ENCODE results near the gene CEP83.

Gene CEP83

GRCh38 chr12:94459728-94460615, at the start of gene CEP83:
Gene CEP83 (minus strand): TSS chr12:94459867. CDS start chr12:94412490, 47,377 bp downstream.
- TF ChIP-seq GATA3 (IDR thresholded peaks at IDR 0.05; ENCODE audit: low read depth, low read length) (no peak), GATA2 (IDR thresholded peaks at IDR 0.05; ENCODE audit: low read depth, low read length) (no peak)

GRCh38 chr12:94509317-94509716, 49.6 kb upstream of the CEP83 start:
- no peak for TF ChIP-seq GATA2 (IDR thresholded peaks at IDR 0.05; ENCODE audit: low read depth, low read length)
- no peak for TF ChIP-seq GATA3 (IDR thresholded peaks at IDR 0.05; ENCODE audit: low read depth, low read length)

GRCh38 chr12:94507455-94507854, 47.8 kb upstream of the CEP83 start:
- TF ChIP-seq GATA2 (IDR thresholded peaks at IDR 0.05; ENCODE audit: low read depth, low read length) (no peak), GATA3 (IDR thresholded peaks at IDR 0.05; ENCODE audit: low read depth, low read length) (no peak)

DNA sequence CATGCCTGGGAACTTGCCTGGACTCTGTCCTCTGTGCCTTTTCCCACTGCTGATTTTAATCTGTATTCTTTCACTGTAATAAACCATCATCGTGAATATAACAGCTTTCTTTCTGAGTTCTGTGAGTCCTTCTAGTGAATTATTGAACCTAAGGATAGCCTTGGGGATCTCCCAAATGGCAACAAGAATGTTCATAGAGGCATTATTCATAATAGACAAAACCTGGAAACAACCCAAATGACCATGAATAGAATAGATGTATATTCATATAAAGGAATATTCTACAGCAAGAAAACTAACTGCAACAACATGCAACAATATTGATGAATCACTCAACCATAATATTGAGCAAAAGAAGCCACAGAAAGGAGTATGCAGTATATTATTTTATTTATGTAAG, 44.7 kb upstream of the CEP83 start:
- no peak for TF ChIP-seq GATA2 (IDR thresholded peaks at IDR 0.05; ENCODE audit: low read depth, low read length)
- TF ChIP-seq GATA3 (IDR thresholded peaks at IDR 0.05; ENCODE audit: low read depth, low read length) = no peak

DNA sequence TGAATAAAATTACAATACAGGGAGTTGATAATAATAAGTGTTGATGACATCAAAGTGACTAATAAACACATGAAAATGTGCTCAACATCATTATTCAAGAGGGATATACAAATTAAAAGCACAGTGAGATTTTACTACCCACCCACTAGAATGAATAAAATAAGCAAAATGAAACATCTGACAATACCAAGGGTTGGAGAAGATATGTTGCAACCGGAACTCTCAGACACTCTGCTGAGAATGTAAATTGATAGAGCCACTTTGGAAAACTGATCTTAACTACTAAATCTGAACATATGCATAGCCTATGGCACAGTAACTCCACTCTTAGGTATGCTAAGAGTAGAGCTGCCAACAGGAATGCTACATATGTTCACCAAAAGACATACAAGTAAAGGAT, 44.0 kb upstream of the CEP83 start:
- TF ChIP-seq GATA3 (IDR thresholded peaks at IDR 0.05; ENCODE audit: low read depth, low read length) (no peak), GATA2 (IDR thresholded peaks at IDR 0.05; ENCODE audit: low read depth, low read length) (no peak)

- TF ChIP-seq GATA2 (IDR thresholded peaks at IDR 0.05; ENCODE audit: low read depth, low read length) (no peak), GATA3 (IDR thresholded peaks at IDR 0.05; ENCODE audit: low read depth, low read length) (no peak)
Observed at GRCh38 chr12:94500831-94501567, 41.3 kb upstream of the CEP83 start.

- TF ChIP-seq GATA3 (IDR thresholded peaks at IDR 0.05; ENCODE audit: low read depth, low read length) (no peak), GATA2 (IDR thresholded peaks at IDR 0.05; ENCODE audit: low read depth, low read length) (no peak)
Observed at GRCh38 chr12:94498698-94499097, 39.0 kb upstream of the CEP83 start.

DNA sequence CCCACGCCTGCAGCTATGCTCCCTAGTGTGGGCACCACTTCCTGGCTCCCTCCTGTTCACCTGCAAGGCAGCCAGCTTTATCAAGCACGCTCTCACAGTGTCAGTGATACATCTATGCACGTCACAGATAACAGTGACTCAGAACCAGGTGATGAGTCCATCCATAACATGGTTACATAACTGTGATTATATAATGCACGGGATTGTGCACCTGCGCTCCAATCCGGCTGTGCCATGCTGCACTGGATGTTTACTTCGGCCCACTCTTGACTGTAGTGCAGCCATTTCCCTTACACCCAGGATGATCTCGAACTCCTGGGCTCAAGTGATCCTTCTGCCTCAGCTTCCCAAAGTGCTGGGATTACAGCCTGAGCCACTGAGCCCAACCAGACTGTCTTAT, 38.4 kb upstream of the CEP83 start:
- TF ChIP-seq GATA3 (IDR thresholded peaks at IDR 0.05; ENCODE audit: low read depth, low read length) (no peak), GATA2 (IDR thresholded peaks at IDR 0.05; ENCODE audit: low read depth, low read length) (no peak)

DNA sequence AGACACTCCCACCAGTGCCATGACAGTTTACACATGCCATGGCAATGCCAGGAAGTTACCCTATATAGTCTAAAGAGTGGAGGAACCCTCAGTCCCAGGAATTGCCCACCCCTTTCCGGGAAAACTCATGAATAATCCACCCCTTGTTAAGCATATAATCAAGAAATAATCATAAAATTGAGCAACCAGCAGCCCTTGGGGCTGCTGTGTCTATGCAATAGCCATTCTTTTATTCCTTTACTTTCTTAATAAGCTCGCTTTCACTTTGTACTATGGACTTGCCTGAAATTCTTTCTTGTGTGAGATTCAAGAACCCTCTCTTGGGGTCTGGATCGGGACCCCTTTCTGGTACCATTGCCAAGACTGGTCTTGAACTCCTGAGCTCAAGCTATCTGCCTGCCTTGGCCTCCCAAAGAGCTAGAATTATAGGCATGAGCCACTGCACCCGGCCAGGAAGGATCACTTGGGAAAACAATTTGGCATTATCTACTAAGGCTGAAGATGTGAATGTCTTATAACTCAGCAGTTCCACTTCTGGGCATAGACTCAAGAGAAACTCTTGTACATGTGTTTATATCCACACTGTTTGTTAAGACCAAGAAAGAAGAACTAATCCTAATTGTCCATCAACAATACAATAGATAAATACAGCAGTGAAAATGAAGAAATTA, 35.9 kb upstream of the CEP83 start:
- no peak for TF ChIP-seq GATA3 (IDR thresholded peaks at IDR 0.05; ENCODE audit: low read depth, low read length)
- TF ChIP-seq GATA2 (IDR thresholded peaks at IDR 0.05; ENCODE audit: low read depth, low read length) = no peak

DNA sequence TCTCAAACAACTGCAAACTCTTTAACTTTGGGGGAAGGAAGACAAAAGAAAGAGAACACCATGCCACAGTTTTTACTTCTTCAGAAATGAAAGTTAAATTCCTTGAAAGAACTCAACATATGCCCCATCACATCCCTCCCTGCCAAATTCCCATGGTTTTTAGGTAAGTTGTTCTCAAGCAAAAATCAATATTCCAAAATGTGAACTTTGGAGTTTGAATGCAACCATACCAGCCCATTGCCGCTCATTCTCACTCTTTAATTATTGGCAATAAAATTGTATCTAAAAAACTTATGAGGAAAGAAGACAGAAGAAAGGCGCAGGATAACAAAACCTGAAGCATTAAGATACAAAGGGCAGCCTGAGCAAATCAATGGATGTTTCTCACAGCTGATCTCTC, 31.8 kb upstream of the CEP83 start:
- TF ChIP-seq GATA3 (IDR thresholded peaks at IDR 0.05; ENCODE audit: low read depth, low read length) = no peak
- TF ChIP-seq GATA2 (IDR thresholded peaks at IDR 0.05; ENCODE audit: low read depth, low read length) = no peak

- no peak for TF ChIP-seq GATA3 (IDR thresholded peaks at IDR 0.05; ENCODE audit: low read depth, low read length)
- TF ChIP-seq GATA2 (IDR thresholded peaks at IDR 0.05; ENCODE audit: low read depth, low read length) = no peak
Observed at GRCh38 chr12:94488463-94488862, 28.8 kb upstream of the CEP83 start.

DNA sequence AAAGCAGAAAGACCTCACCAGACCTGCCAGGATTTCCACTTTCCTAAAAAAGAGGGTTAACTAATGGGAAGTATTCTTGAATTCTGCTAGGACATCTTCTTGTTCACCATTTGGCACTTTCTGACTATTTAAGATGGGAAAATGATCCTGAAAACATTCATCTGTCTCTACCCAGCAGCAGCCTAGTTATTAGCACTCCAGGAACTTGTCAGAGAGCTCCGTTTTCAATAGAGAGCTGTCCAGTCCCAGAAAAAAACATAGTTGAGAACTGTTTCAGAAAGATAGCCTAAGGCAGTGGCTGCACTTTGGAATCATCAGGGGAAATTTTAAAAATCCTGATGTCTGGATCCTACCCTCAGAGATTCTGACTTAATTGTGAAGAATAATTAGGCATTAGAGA, 22.1 kb upstream of the CEP83 start:
- TF ChIP-seq GATA2 (IDR thresholded peaks at IDR 0.05; ENCODE audit: low read depth, low read length) = no peak
- TF ChIP-seq GATA3 (IDR thresholded peaks at IDR 0.05; ENCODE audit: low read depth, low read length) = no peak

DNA sequence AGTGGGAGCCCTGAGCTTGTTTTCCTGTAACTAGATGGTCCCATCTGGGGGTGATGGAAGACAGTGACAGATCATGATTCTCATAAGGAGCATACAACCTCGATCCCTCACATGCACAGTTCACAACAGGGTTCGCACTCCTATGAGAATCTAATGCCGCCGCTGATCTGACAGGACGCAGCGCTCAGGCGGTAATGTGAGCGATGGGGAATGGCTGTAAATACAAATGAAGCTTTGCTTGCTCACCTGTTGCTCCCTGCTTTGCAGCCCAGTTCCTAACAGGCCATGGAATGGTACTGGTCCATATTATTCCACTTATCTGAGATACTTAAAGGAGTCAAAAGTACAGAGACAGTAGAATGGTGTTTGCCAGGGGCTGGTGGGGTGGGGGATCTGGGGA, 9.9 kb upstream of the CEP83 start:
- TF ChIP-seq GATA3 (IDR thresholded peaks at IDR 0.05; ENCODE audit: low read depth, low read length) = no peak
- TF ChIP-seq GATA2 (IDR thresholded peaks at IDR 0.05; ENCODE audit: low read depth, low read length) = no peak

DNA sequence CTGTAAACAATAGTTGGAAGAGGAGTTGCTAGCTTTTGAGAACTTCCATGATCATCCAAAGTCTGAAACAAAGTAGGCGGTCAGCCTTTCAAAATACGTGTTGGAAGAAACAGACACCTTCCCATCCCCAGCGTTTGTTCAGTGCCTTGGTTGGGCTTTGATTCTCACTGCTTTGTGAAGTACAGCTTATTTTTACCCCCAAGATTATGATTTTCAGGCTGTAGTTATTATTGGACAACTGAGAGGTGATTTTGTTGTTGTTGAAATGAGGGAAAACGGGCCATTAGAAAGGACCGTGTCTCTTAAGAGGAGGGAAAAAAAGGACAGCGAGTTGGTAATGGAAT, 921 bp upstream of the CEP83 start:
- TF ChIP-seq GATA2 (IDR thresholded peaks at IDR 0.05; ENCODE audit: low read depth, low read length) = no peak
- TF ChIP-seq GATA3 (IDR thresholded peaks at IDR 0.05; ENCODE audit: low read depth, low read length) = no peak
